ENCODE measurements around the gene PPP1R16B. TPM values are rescaled to one million over a fixed set of nuclear protein-coding genes. Genes with fewer than 3 reads are reported as not detected.

The PPP1R16B gene
- total and polyA plus RNA-seq, 2 of the 8 experiments (the other 6 are each of a cell fraction or from before 2014, with no cell fraction given) = 2.6 to 8.9 TPM

DNA sequence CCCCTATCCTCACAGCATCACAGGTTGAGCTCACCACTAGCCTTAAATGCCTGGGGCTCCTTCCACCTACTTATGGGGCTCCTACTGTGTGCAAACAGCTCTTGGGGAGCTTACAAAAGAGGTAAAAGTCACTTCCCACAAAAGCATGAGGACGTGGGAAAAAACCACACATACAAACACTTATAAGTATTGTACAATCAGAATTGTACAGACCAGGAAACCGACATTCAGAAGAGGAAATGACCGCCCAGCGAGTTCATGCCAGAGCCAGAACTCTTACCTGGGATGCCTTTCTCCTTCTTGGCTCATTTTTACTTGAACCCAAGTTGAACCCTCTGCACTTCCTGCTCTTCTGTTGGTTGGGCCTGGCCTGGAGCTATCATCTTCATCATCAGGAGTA, 6.3 kb upstream of the PPP1R16B start:
- H3K4me1 ChIP-seq (replicated peaks in 1 of 4; ENCODE audit: control insufficient read depth in 3 of 4, insufficient read depth in 4 of 4, low read length in 3 of 4) = peaks cover 3 to 5% (median 4%) of the 10 kb centered on the region in 4 experiments; a peak in 6 of 7 replicates
- no peak overlapping the region for H3K4me2 ChIP-seq (ENCODE audit: insufficient read depth in 1 of 2, low read depth in 2 of 2, low read length in 2 of 2)
- no peak overlapping the region for H4K91ac ChIP-seq (replicated peaks; ENCODE audit: insufficient read length, low read length)
- H3K4me3 ChIP-seq (ENCODE audit: extremely low read depth in 1 of 4, insufficient read depth in 2 of 4, low read depth in 3 of 4, low read length in 4 of 4) = no peak overlapping the region
- H3K14ac ChIP-seq (ENCODE audit: insufficient read length) = no peak overlapping the region
- H3K23me2 ChIP-seq (ENCODE audit: low read depth, low read length) = no peaks in the 10 kb centered on the region
- no peak overlapping the region for H3K23ac ChIP-seq (ENCODE audit: insufficient read length)
- H3K27me3 ChIP-seq (replicated peaks in 1 of 4; ENCODE audit: control insufficient read depth in 3 of 4, extremely low read depth in 1 of 4, insufficient read depth in 3 of 4, low read length in 3 of 4) = no peaks in the 10 kb centered on the region
- no peak overlapping the region for H3K56ac ChIP-seq (replicated peaks; ENCODE audit: insufficient read length, low read depth, low read length)
- ChIA-PET POLR2A (ENCODE audit: partially characterized antibody) (interaction anchor here (1.6 kb wide), 1 partner anchor 20 kb away, joined by 4 read pairs; no protein-coding TSS in a partner anchor), CTCF (ENCODE audit: partially characterized antibody) (interaction anchor here (0.5 to 1.4 kb wide), 2 partner anchors 140 to 477 kb away, joined by 3 to 4 read pairs; no protein-coding TSS in a partner anchor)
- H3K9ac ChIP-seq (replicated peaks in 1 of 4; ENCODE audit: extremely low read depth in 1 of 4, low read depth in 3 of 4, low read length in 3 of 4) = no peak overlapping the region
- no peaks in the 10 kb centered on the region for H3K36me3 ChIP-seq (ENCODE audit: control insufficient read depth in 2 of 4, insufficient read depth in 4 of 4, low read length in 3 of 4)
- no peak overlapping the region for H2BK15ac ChIP-seq (ENCODE audit: low read length)
- H2BK5ac ChIP-seq (ENCODE audit: low read depth, low read length) = no peak overlapping the region
- no peak overlapping the region for H4K5ac ChIP-seq (ENCODE audit: insufficient read length, low read depth, low read length)
- no peak for TF ChIP-seq TAF1 (IDR thresholded peaks at IDR 0.05; ENCODE audit: low read depth, low read length)
- TF ChIP-seq KDM4A (IDR thresholded peaks at IDR 0.05; ENCODE audit: low read depth, low read length, severe bottlenecking) = no peak
- no peak for TF ChIP-seq YY1 (IDR thresholded peaks at IDR 0.05; ENCODE audit: low read depth, low read length)
- no peak for TF ChIP-seq CBX8 (IDR thresholded peaks at IDR 0.05; ENCODE audit: borderline replicate concordance, low read depth, low read length)
- no peak for TF ChIP-seq ZNF274 (IDR thresholded peaks at IDR 0.05; ENCODE audit: borderline replicate concordance, extremely low read depth, low read length)
- TF ChIP-seq JUN (IDR thresholded peaks at IDR 0.05; ENCODE audit: low read depth, low read length) = no peak
- TF ChIP-seq SP4 (IDR thresholded peaks at IDR 0.05; ENCODE audit: low read length) = no peak
- no peak for TF ChIP-seq EGR1 (IDR thresholded peaks at IDR 0.05; ENCODE audit: borderline replicate concordance, low read depth, low read length)
- no peak for TF ChIP-seq SP2 (IDR thresholded peaks at IDR 0.05; ENCODE audit: low read length)
- no peak for TF ChIP-seq KDM1A (IDR thresholded peaks at IDR 0.05; ENCODE audit: borderline replicate concordance, low read length)
- H3K79me2 ChIP-seq (ENCODE audit: control insufficient read depth in 1 of 2, insufficient read depth in 2 of 2, low read length in 2 of 2) = no peaks in the 10 kb centered on the region
- WGBS, 2 experiments (ENCODE audit: extremely low coverage in 1 of 2, insufficient coverage in 1 of 2, insufficient read length in 1 of 2, insufficient replicate concordance in 2 of 2, low coverage in 1 of 2, low lambda C conversion rate in 2 of 2, missing lambda C conversion rate in 1 of 2) = 90% methylated on average over 4 of the region's 4 CpGs; no CpG with 5 or more reads in 1 of the 2 experiments
- H2BK120ac ChIP-seq (replicated peaks; ENCODE audit: low read depth, low read length) = no peak overlapping the region
- no peaks in the 10 kb centered on the region for H3K9me3 ChIP-seq (ENCODE audit: insufficient read depth in 2 of 2, low read depth in 1 of 2, low read length in 1 of 2)
- DNase-seq (ENCODE audit: low read depth in 1 of 2, low spot score in 2 of 2) (no peak), FAIRE-seq (no peak)
- no peak overlapping the region for H3K27ac ChIP-seq (ENCODE audit: low read depth, low read length)
- H4K8ac ChIP-seq (ENCODE audit: extremely low read depth, insufficient read depth, low read length) = no peak overlapping the region
- H3K18ac ChIP-seq (ENCODE audit: extremely low read depth, low read length) = no peak overlapping the region
- H2AK5ac ChIP-seq (ENCODE audit: low read depth, low read length) = no peak overlapping the region
- no peaks in the 10 kb centered on the region for H4K20me1 ChIP-seq (replicated peaks in 1 of 2; ENCODE audit: control insufficient read depth in 1 of 2, insufficient read depth in 2 of 2, low read length in 2 of 2)
- no peak overlapping the region for H2BK12ac ChIP-seq (ENCODE audit: low read depth, low read length)
- no peak overlapping the region for H2BK20ac ChIP-seq (ENCODE audit: low read length)
- no peak overlapping the region for H2AFZ ChIP-seq (ENCODE audit: low read length)
- H3K79me1 ChIP-seq (ENCODE audit: low read depth, low read length) = no peaks in the 10 kb centered on the region
- no peak overlapping the region for H3K4ac ChIP-seq (replicated peaks; ENCODE audit: insufficient read length, low read depth, low read length)
